NB4 (cell line): ENCODE results near the gene VSIG1.

ENCODE experiments used
- DNase-seq: peaks from one replicate; pipeline ENCODE4 v3.0.0; 2010; ENCODE audit warnings: low read depth
- H3K4me3 ChIP-seq: one replicate; pipeline ENCODE4 v1.5.1; 2011; ENCODE audit warnings: mild to moderate bottlenecking, low read depth, low read length, moderate library complexity
- CTCF ChIP-seq: IDR thresholded peaks from one replicate; pipeline ENCODE4 v1.5.1; 2012; ENCODE audit warnings: low read depth, low read length
- MAX ChIP-seq: IDR thresholded peaks from 2 replicates; pipeline ENCODE4 v1.6.1; 2011; ENCODE audit warnings: low read depth, low read length
- MYC ChIP-seq: IDR thresholded peaks from 2 replicates; pipeline ENCODE4 v1.6.1; 2011; ENCODE audit warnings: low read depth, low read length
- POLR2A ChIP-seq: IDR thresholded peaks from 2 replicates; pipeline ENCODE4 v1.6.1; 2011; ENCODE audit warnings: mild to moderate bottlenecking; ENCODE audit not compliant: insufficient read length; ENCODE audit errors: extremely low read depth

VSIG1 gene

GRCh38 chrX:108044554-108045256, at the start of gene VSIG1:
Gene VSIG1 (plus strand): TSS chrX:108045065. CDS start chrX:108045131, 66 bp downstream.
- no peak for TF ChIP-seq CTCF
- TF ChIP-seq MAX = no peak
- TF ChIP-seq POLR2A = no peak
- TF ChIP-seq MYC = no peak
- H3K4me3 ChIP-seq = no peak within 1 kb of the TSS
- no peak for DNase-seq

GRCh38 chrX:107996124-107996523, 48.7 kb upstream of the VSIG1 start:
- no peak overlapping the region for H3K4me3 ChIP-seq
- TF ChIP-seq CTCF = no peak
- DNase-seq = no peak

GRCh38 chrX:108000751-108001150, 44.1 kb upstream of the VSIG1 start:
- no peak for TF ChIP-seq POLR2A
- no peak for TF ChIP-seq MAX
- no peak for TF ChIP-seq MYC
- no peak for TF ChIP-seq CTCF
- H3K4me3 ChIP-seq = no peak overlapping the region
- DNase-seq = peak; percentile 7

GRCh38 chrX:108001218-108001814, 43.5 kb upstream of the VSIG1 start:
- H3K4me3 ChIP-seq = no peak overlapping the region
- DNase-seq = peak; percentile 59
- no peak for TF ChIP-seq POLR2A
- no peak for TF ChIP-seq MYC
- TF ChIP-seq MAX = no peak
- peak; percentile 57 for TF ChIP-seq CTCF

- DNase-seq = no peak
- TF ChIP-seq MYC = no peak
- no peak for TF ChIP-seq MAX
- no peak for TF ChIP-seq CTCF
- no peak for TF ChIP-seq POLR2A
- H3K4me3 ChIP-seq = no peak overlapping the region
These were observed 26.0 kb upstream of the VSIG1 start for GRCh38 chrX:108018656-108019381.
